Measurements from ENCODE around the gene PLD1. TPM values are rescaled to one million over a fixed set of nuclear protein-coding genes. Genes with fewer than 3 reads are reported as not detected.

PLD1 gene
- total and polyA plus RNA-seq, 7 donors = 0.73 to 6.7 (median 1.9) TPM

DNA sequence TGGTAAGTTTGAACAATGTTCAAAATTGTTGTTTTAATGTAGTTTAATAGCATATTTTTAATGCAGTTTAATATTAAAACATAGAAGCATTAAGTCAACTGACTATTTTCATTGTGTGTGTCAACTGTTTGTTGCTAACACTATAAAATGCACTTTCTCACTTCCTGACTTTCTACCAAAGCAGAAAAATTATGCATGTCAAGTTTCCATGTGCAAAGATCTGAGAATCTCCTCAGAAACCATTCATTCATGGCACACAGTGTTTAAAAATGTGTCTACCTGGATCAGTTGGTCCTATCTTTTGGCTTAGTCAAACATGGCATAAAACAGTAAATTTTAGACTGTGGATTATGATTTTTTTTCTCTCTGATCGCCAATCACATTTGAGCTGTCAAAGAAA is 156.0 kb downstream of the PLD1 start:
- WGBS, 3 donors = 14 to 22% (median 16%) methylated on average over 1 of the region's 1 CpG
- no peak for TF ChIP-seq CTCF (IDR thresholded peaks at IDR 0.05)
- DNase-seq = no peak
- Histone ChIP-seq H3K27ac (peak overlapping the region; percentile 13), H3K27me3 (ENCODE audit: insufficient read depth in 3 of 3, low read length in 2 of 3) (no peaks in the 10 kb centered on the region), H3K4me1 (peaks cover 10% of the 10 kb centered on the region), H3K36me3 (ENCODE audit: insufficient read depth in 1 of 2, low read depth in 1 of 2) (no peaks in the 10 kb centered on the region), H3K4me3 (no peak overlapping the region), H3K9me3 (no peaks in the 10 kb centered on the region)
- intact Hi-C loops (cut with DNase I) = no loop called here
- no peak for ATAC-seq

- 83 to 89% (median 86%) methylated on average over 6 of the region's 6 CpGs for WGBS, 3 donors
- no peak overlapping the region for H3K27ac ChIP-seq
These were observed 156.6 kb downstream of the PLD1 start for GRCh38 chr3:171653701-171654100.

GRCh38 chr3:171652932-171653331 is 157.4 kb downstream of the PLD1 start:
- WGBS, 3 donors = 95 to 100% (median 97%) methylated on average over 1 of the region's 1 CpG
- intact Hi-C loops (cut with DNase I) = no loop called here
- H3K27me3 ChIP-seq (ENCODE audit: insufficient read depth in 3 of 3, low read length in 2 of 3) = no peaks in the 10 kb centered on the region
- no peak overlapping the region for H3K4me3 ChIP-seq
- peaks cover 10% of the 10 kb centered on the region for H3K4me1 ChIP-seq
- ATAC-seq (no peak), DNase-seq (no peak)
- no peaks in the 10 kb centered on the region for H3K9me3 ChIP-seq
- no peaks in the 10 kb centered on the region for H3K36me3 ChIP-seq (ENCODE audit: insufficient read depth in 1 of 2, low read depth in 1 of 2)
- H3K27ac ChIP-seq = no peak overlapping the region
- no peak for TF ChIP-seq CTCF (IDR thresholded peaks at IDR 0.05)

More at GRCh38 chr3:171653701-171654100, 156.6 kb downstream of the PLD1 start:
- Histone ChIP-seq H3K9me3 (no peaks in the 10 kb centered on the region), H3K4me3 (no peak overlapping the region), H3K4me1 (peaks cover 10% of the 10 kb centered on the region), H3K27me3 (ENCODE audit: insufficient read depth in 3 of 3, low read length in 2 of 3) (no peaks in the 10 kb centered on the region), H3K36me3 (ENCODE audit: insufficient read depth in 1 of 2, low read depth in 1 of 2) (no peaks in the 10 kb centered on the region)
- DNase-seq = no peak
- no peak for TF ChIP-seq CTCF (IDR thresholded peaks at IDR 0.05)
- intact Hi-C loops (cut with DNase I) = no loop called here
- no peak for ATAC-seq

- intact Hi-C loops (cut with DNase I) = loop anchor here (5.0 to 10.0 kb wide), 4 partner anchors 122 to 825 kb away; no protein-coding TSS in a partner anchor
- Histone ChIP-seq H3K27ac (no peak overlapping the region), H3K36me3 (ENCODE audit: insufficient read depth in 1 of 2, low read depth in 1 of 2) (no peaks in the 10 kb centered on the region), H3K27me3 (ENCODE audit: insufficient read depth in 3 of 3, low read length in 2 of 3) (no peaks in the 10 kb centered on the region), H3K4me1 (peaks cover 8% of the 10 kb centered on the region), H3K4me3 (no peak overlapping the region), H3K9me3 (no peaks in the 10 kb centered on the region)
- DNase-seq = no peak
- WGBS, 3 donors = 81 to 88% (median 87%) methylated on average over 10 of the region's 10 CpGs
- ATAC-seq = no peak
- TF ChIP-seq CTCF (IDR thresholded peaks at IDR 0.05) = no peak
These were observed 160.2 kb downstream of the PLD1 start for GRCh38 chr3:171649911-171650592.

DNA sequence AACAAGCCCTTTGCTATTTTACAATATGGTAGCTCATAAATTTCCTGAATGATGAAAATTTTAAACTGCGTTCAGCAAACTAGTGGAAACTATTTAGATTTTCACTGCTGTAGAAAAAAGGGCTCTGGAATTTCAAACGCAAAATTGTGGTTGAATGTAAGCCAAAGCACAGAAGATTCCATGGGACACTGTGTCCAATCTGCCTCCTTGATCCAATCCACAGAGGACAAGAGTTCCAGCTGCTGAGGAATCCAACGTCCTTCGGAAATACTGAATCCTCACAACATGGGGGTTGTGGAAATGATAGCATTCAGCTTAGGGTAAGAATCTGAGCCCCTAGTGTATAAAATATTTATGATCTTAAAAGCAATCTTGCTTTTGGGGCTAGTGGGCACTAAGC is 161.0 kb downstream of the PLD1 start:
- Histone ChIP-seq H3K4me1 (peaks cover under 1% of the 10 kb centered on the region), H3K27me3 (ENCODE audit: insufficient read depth in 3 of 3, low read length in 2 of 3) (no peaks in the 10 kb centered on the region), H3K9me3 (no peaks in the 10 kb centered on the region), H3K36me3 (ENCODE audit: insufficient read depth in 1 of 2, low read depth in 1 of 2) (no peaks in the 10 kb centered on the region), H3K4me3 (no peak overlapping the region), H3K27ac (no peak overlapping the region)
- ATAC-seq (peak in 1 of 4 donors; percentile 19), DNase-seq (no peak)
- intact Hi-C loops (cut with DNase I) = loop anchor here (5.0 to 10.0 kb wide), 4 partner anchors 123 to 826 kb away; no protein-coding TSS in a partner anchor
- 42 to 57% (median 46%) methylated on average over 4 of the region's 4 CpGs for WGBS, 3 donors
- TF ChIP-seq CTCF (IDR thresholded peaks at IDR 0.05) = no peak

All from psoas muscle (tissue), 8 donors.